ENCODE results near the gene TRDN.

DNA sequence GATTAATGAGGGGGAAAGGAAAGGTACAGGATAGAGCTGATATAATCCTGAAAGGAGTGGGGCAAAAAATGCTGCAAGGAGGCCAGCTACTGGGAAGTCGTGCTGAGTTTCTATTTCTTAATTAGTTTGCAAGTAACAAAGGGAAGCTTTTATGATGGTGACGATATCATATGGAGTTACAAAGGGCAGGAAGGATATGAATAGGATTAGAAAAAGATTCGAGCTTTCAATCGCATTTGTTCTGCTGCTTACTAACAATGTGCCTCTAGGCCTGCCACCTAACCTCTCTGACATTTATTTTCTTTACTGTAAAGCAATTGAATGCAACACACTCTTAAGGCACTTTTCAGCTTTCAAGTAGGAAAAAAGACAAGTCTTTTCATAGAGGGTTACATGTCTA, 421.5 kb downstream of the TRDN start:
- TF ChIP-seq EZH2 (IDR thresholded peaks at IDR 0.05; ENCODE audit: low read length, missing control alignments) = no peak
- TF ChIP-seq, protein P1, sequence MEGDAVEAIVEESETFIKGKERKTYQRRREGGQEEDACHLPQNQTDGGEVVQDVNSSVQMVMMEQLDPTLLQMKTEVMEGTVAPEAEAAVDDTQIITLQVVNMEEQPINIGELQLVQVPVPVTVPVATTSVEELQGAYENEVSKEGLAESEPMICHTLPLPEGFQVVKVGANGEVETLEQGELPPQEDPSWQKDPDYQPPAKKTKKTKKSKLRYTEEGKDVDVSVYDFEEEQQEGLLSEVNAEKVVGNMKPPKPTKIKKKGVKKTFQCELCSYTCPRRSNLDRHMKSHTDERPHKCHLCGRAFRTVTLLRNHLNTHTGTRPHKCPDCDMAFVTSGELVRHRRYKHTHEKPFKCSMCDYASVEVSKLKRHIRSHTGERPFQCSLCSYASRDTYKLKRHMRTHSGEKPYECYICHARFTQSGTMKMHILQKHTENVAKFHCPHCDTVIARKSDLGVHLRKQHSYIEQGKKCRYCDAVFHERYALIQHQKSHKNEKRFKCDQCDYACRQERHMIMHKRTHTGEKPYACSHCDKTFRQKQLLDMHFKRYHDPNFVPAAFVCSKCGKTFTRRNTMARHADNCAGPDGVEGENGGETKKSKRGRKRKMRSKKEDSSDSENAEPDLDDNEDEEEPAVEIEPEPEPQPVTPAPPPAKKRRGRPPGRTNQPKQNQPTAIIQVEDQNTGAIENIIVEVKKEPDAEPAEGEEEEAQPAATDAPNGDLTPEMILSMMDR (conservative IDR thresholded peaks at IDR 0.05 in 1 of 2, IDR thresholded peaks at IDR 0.05 in 1 of 2; ENCODE audit: low read depth in 1 of 2, low read length in 2 of 2) = no peak
